ENCODE data around the gene KRT4.

DNA sequence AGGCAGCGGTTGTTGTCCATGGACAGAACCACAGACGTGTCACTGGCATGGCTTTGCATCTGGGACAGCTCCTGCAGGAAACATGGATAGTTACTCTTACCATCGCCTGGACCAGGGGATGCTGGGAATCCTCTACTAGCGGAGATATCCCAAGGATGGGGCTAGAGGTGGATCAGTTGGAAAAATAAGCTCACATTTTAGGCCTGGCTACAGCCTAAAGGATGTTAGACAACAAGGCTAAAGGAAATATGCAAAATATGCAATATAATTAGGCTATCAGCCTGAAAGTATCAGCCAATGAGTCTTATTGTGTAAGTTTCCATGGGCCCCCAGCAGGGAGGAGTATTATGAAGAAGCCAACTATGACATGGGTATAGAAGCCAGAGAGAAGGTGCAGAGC lies 41.7 kb downstream of the KRT4 start:
- no peak for TF ChIP-seq POLR2A (IDR thresholded peaks at IDR 0.05)
- TF ChIP-seq, protein P1, sequence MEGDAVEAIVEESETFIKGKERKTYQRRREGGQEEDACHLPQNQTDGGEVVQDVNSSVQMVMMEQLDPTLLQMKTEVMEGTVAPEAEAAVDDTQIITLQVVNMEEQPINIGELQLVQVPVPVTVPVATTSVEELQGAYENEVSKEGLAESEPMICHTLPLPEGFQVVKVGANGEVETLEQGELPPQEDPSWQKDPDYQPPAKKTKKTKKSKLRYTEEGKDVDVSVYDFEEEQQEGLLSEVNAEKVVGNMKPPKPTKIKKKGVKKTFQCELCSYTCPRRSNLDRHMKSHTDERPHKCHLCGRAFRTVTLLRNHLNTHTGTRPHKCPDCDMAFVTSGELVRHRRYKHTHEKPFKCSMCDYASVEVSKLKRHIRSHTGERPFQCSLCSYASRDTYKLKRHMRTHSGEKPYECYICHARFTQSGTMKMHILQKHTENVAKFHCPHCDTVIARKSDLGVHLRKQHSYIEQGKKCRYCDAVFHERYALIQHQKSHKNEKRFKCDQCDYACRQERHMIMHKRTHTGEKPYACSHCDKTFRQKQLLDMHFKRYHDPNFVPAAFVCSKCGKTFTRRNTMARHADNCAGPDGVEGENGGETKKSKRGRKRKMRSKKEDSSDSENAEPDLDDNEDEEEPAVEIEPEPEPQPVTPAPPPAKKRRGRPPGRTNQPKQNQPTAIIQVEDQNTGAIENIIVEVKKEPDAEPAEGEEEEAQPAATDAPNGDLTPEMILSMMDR (IDR thresholded peaks at IDR 0.05): no peak
